ENCODE results near the gene PPP5C. TPM values are rescaled to one million over a fixed set of nuclear protein-coding genes. Genes with fewer than 3 reads are reported as not detected.

PPP5C gene
- total RNA-seq, 1 experiment from 2014 or later = 85.4 TPM

DNA sequence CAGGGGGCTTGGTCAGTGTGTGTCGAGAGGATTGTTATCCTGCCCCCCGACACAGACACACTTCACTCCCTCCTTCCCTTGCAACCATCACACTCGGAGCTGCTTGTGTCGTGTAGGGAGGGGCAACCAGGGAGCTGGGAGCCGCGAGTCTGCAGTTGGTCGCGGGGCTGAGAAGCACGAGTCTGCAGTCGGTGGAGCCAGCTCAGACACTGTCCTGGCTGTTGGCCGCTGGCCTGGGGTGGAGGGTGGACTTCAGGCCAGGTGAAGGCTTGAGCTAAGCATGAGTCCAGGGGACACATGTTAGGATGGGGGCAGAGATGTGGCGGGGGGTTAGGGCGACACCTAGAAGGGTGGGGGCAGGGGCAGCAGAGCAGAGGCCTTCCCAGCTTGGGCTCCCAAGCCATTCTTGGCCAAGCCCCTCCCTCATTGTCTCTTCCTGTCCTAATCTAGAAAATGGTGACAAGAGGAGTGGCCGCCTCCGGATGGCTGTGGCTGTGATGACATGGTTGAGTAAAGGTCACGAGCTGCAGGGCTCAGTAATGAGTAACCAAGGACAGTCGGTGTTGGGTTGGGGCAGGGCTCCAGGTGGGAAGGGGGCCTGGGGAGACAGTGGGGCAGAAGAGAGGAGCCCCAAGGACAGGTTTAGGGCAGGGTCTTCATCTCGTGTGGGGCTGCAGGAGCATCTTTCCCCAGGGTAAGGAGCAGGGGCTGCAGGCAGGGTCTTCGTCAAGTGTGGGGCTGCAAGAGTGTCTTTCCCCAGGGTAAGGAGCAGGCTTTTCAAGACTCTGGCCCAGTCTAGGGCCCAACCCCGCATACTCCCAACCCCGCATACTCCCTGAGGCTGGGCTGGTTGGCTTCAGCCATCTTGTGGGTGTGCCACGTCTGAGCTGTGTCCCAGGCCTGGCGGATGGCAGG, 8.6 kb downstream of the PPP5C start:
- ChIA-PET CTCF (no interaction called here), POLR2A (ENCODE audit: unreplicated experiment) (interaction anchor here (0.5 to 0.6 kb wide), 2 partner anchors 93 to 669 kb away, joined by 3 to 6 read pairs; no protein-coding TSS in a partner anchor)
- H3K9me3 ChIP-seq (ENCODE audit: insufficient read depth, low read depth) = no peaks in the 10 kb centered on the region
- no peak overlapping the region for H3K4me2 ChIP-seq
- no peaks in the 10 kb centered on the region for H3K4me1 ChIP-seq (replicated peaks; ENCODE audit: insufficient read depth)
- peaks cover 25% of the 10 kb centered on the region for H4K20me1 ChIP-seq (ENCODE audit: insufficient read depth)
- no peaks in the 10 kb centered on the region for H3K9me2 ChIP-seq (ENCODE audit: insufficient read depth)
- 0 out of 2 replicates have a peak, but pooled peaks cover 17% of the 10 kb centered on the region for H3F3A ChIP-seq (ENCODE audit: insufficient read depth, low read depth)
- intact Hi-C loops (cut with micrococcal nuclease; ENCODE audit: unreplicated experiment) = no loop called here
- no peak for DNase-seq
- peaks cover 25% of the 10 kb centered on the region for H3K36me3 ChIP-seq (ENCODE audit: low read depth)
- H3K27ac ChIP-seq = no peak overlapping the region
- H3K79me2 ChIP-seq (ENCODE audit: low read depth) = peaks cover 24% of the 10 kb centered on the region
- no peaks in the 10 kb centered on the region for H3K27me3 ChIP-seq (ENCODE audit: insufficient read depth, low read depth)
- TF ChIP-seq, protein P1, sequence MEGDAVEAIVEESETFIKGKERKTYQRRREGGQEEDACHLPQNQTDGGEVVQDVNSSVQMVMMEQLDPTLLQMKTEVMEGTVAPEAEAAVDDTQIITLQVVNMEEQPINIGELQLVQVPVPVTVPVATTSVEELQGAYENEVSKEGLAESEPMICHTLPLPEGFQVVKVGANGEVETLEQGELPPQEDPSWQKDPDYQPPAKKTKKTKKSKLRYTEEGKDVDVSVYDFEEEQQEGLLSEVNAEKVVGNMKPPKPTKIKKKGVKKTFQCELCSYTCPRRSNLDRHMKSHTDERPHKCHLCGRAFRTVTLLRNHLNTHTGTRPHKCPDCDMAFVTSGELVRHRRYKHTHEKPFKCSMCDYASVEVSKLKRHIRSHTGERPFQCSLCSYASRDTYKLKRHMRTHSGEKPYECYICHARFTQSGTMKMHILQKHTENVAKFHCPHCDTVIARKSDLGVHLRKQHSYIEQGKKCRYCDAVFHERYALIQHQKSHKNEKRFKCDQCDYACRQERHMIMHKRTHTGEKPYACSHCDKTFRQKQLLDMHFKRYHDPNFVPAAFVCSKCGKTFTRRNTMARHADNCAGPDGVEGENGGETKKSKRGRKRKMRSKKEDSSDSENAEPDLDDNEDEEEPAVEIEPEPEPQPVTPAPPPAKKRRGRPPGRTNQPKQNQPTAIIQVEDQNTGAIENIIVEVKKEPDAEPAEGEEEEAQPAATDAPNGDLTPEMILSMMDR (conservative IDR thresholded peaks at IDR 0.05) = no peak
- BruUV-seq (replicated peaks) = no TSS peak
- no peak overlapping the region for H3K4me3 ChIP-seq
- no peak overlapping the region for H2AFZ ChIP-seq

DNA sequence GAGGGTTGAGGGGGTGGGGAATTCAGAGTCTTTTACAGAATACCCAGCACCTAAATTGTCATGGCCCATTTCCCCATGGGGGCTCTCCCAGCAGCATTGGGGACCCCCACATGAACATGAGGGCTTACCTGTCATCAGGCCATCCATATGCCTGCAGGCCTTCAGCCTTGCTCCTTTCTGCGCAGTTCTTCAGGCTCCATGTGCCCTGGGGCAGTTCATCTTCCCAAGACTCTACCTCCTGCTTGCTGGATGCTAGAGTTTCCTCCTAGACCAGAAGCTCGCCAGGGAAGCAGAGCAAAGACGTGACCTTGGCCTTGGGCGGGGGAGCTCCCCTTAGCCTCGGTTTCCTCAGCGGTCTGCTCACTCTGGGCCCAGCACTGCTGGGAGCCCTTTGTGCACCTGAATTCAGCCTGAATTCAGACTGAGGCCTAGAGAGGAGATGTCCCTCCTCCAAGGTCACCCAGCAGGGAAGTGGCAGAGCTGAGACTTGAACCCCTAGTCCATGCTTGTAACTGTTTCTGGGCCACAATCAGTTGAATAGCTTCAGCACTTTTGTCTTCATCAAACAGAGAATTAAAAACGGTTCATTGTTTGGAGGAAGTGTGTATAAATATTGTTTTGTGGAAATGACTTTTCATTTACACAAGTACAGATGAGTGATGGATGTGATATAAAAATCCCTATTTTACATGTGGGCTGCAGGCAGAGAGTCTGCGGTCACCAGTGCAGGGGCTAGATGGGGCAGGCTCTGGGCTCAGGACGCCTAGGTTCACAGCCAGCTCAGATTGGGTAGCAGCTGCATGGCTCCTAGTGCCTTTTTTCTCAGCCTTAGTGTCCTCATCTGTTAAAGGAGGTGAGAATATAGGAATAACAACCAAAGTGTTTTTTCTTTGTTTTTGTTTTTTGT, 9.5 kb downstream of the PPP5C start:
- H4K20me1 ChIP-seq (ENCODE audit: insufficient read depth) = peaks cover 19% of the 10 kb centered on the region
- H3K27ac ChIP-seq = no peak overlapping the region
- no peak overlapping the region for H3K4me3 ChIP-seq
- DNase-seq = no peak
- ChIA-PET CTCF (no interaction called here), POLR2A (ENCODE audit: unreplicated experiment) (no interaction called here)
- H3F3A ChIP-seq (ENCODE audit: insufficient read depth, low read depth) = 0 out of 2 replicates have a peak, but pooled peaks cover 20% of the 10 kb centered on the region
- H3K27me3 ChIP-seq (ENCODE audit: insufficient read depth, low read depth) = no peaks in the 10 kb centered on the region
- H3K36me3 ChIP-seq (ENCODE audit: low read depth) = peaks cover 25% of the 10 kb centered on the region
- no TSS peak for BruUV-seq (replicated peaks)
- TF ChIP-seq, protein P1 (conservative IDR thresholded peaks at IDR 0.05) = no peak
- no peak for TF ChIP-seq EZH2 (IDR thresholded peaks at IDR 0.05; ENCODE audit: low read depth)
- H3K9me3 ChIP-seq (ENCODE audit: insufficient read depth, low read depth) = no peaks in the 10 kb centered on the region
- intact Hi-C loops (cut with micrococcal nuclease; ENCODE audit: unreplicated experiment) = no loop called here
- H3K9me2 ChIP-seq (ENCODE audit: insufficient read depth) = no peaks in the 10 kb centered on the region
- no peak overlapping the region for H2AFZ ChIP-seq
- H3K4me1 ChIP-seq (replicated peaks; ENCODE audit: insufficient read depth) = no peaks in the 10 kb centered on the region
- H3K4me2 ChIP-seq = no peak overlapping the region
- H3K79me2 ChIP-seq (ENCODE audit: low read depth) = peaks cover 20% of the 10 kb centered on the region

DNA sequence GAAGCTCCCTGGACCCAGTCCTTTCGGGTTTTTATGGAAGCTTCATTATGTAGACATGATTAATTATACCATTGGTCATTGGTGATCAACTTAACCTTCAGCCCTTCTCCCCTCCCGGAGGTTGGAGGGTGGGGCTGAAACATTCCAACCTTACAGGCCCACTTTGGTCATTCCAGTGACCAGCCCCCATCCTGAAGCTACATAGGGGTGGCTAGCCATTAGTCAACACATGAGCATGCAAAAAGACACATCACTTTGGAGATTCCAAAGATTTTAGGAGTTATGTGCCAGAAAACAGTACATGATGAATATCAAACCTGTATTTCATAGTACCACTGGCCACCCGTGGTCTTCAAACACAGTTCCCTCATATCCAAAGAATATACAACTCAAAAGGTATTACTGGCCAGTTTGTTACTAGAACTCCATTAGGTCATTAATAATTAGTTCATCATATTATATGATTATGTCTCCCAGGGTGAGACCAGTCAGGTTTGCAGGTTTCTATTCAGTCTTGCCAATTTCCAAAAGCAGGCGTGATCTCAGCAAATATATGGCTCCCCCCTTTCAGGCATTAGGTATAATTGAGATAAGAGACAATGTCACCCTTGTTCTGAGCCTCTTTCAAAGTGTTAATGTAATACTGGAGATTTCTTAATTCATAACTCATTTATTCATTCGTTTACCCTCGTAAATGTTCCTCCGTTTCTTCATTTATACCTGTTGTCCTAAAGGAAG, 11.1 kb downstream of the PPP5C start:
- no TSS peak for BruUV-seq (replicated peaks)
- Histone ChIP-seq H3K27ac (no peak overlapping the region), H3K4me3 (no peak overlapping the region), H4K20me1 (ENCODE audit: insufficient read depth) (peaks cover 24% of the 10 kb centered on the region; the same call in 1 of the 2 replicates), H3K4me1 (replicated peaks; ENCODE audit: insufficient read depth) (no peaks in the 10 kb centered on the region), H3K9me2 (ENCODE audit: insufficient read depth) (no peaks in the 10 kb centered on the region), H2AFZ (no peak overlapping the region), H3K27me3 (ENCODE audit: insufficient read depth, low read depth) (no peaks in the 10 kb centered on the region), H3K79me2 (ENCODE audit: low read depth) (peaks cover 19% of the 10 kb centered on the region), H3F3A (ENCODE audit: insufficient read depth, low read depth) (peaks cover 24% of the 10 kb centered on the region; the same call in 1 of the 2 replicates), H3K9me3 (ENCODE audit: insufficient read depth, low read depth) (no peaks in the 10 kb centered on the region), H3K36me3 (ENCODE audit: low read depth) (peaks cover 25% of the 10 kb centered on the region), H3K4me2 (no peak overlapping the region)
- CTCF ChIA-PET = no interaction called here
- intact Hi-C loops (cut with micrococcal nuclease; ENCODE audit: unreplicated experiment) = no loop called here
- TF ChIP-seq EZH2 (IDR thresholded peaks at IDR 0.05; ENCODE audit: low read depth) = no peak
- TF ChIP-seq, protein P1 (conservative IDR thresholded peaks at IDR 0.05) = no peak
- DNase-seq = no peak
- POLR2A ChIA-PET (ENCODE audit: unreplicated experiment) = interaction anchor here (0.6 kb wide), 1 partner anchor 281 kb away, joined by 3 read pairs; no protein-coding TSS in a partner anchor
